IMR-90 (cell line): ENCODE data around the gene LDLRAD4. TPM values are rescaled to one million over a fixed set of nuclear protein-coding genes. Genes with fewer than 3 reads are reported as not detected.

ENCODE experiments used
- ATAC-seq: fragments of 200-7000 bp; cut with Tn5 transposase; 2 replicates; pipeline ENCODE4 v1.9.1; 2020; ENCODE audit warnings: low read depth, mild to moderate bottlenecking, moderate library complexity
- BruUV-seq: library from RNA; stranded (reverse); fragments of 400-500 nt; replicated peaks from 2 replicates; lab custom pipeline; 2021; lab: Mats Ljungman, UMichigan
- CTCF ChIA-PET: fragments of 300-600 bp; formaldehyde crosslinking; extraction: SDS; loops from one replicate; lab custom pipeline; 2021; ENCODE audit warnings: antibody characterized with exemption; lab: Yijun Ruan, JAX
- POLR2A ChIA-PET: fragments of 300-600 bp; sonication (Branson Sonifier 250); formaldehyde crosslinking; loops from one replicate; lab custom pipeline; 2022; ENCODE audit warnings: antibody characterized with exemption; ENCODE audit not compliant: unreplicated experiment; lab: Charles Lee
- DNase-seq: peaks from one replicate; pipeline ENCODE4 v3.0.0; 2013
- H2AFZ ChIP-seq: replicated peaks from 2 replicates; pipeline ENCODE3; 2013; ENCODE audit warnings: low read length, mild to moderate bottlenecking; ENCODE audit not compliant: poor library complexity
- H2AK5ac ChIP-seq: 2 replicates; pipeline ENCODE4 v1.6.1; 2013; ENCODE audit warnings: low read depth, low read length, inconsistent platforms
- H2AK9ac ChIP-seq: replicated peaks from 2 replicates; pipeline ENCODE3; 2013; ENCODE audit warnings: mild to moderate bottlenecking, low read depth, low read length, moderate library complexity; ENCODE audit not compliant: poor library complexity
- H2BK120ac ChIP-seq: 2 replicates; pipeline ENCODE4 v1.6.1; 2013; ENCODE audit warnings: low read depth, low read length, inconsistent platforms
- H2BK15ac ChIP-seq: 3 replicates; pipeline ENCODE4 v1.6.1; 2013; ENCODE audit warnings: low read depth, low read length, inconsistent platforms
- H2BK20ac ChIP-seq: 2 replicates; pipeline ENCODE4 v1.6.1; 2013; ENCODE audit warnings: low read depth, mild to moderate bottlenecking, inconsistent platforms, low read length, moderate library complexity
- H2BK5ac ChIP-seq: 2 replicates; pipeline ENCODE4 v1.6.1; 2013; ENCODE audit warnings: mild to moderate bottlenecking, low read depth, low read length, inconsistent platforms; ENCODE audit not compliant: poor library complexity, severe bottlenecking
- H3K14ac ChIP-seq: replicated peaks from 2 replicates; pipeline ENCODE4 v1.6.1; 2013; ENCODE audit warnings: low read depth, low read length, inconsistent platforms
- H3K18ac ChIP-seq: 2 replicates; pipeline ENCODE4 v1.6.1; 2013; ENCODE audit warnings: low read depth, low read length, control low read depth
- H3K23ac ChIP-seq: 2 replicates; pipeline ENCODE4 v1.6.1; 2013; ENCODE audit warnings: low read depth, low read length, inconsistent platforms
- H3K27ac ChIP-seq: 2 replicates; pipeline ENCODE4 v1.5.1; 2013; ENCODE audit warnings: mild to moderate bottlenecking, control low read depth, low read length; ENCODE audit not compliant: insufficient read depth
- H3K27me3 ChIP-seq: 2 replicates; pipeline ENCODE4 v1.6.1; 2013; ENCODE audit warnings: low read length; ENCODE audit not compliant: control insufficient read depth, insufficient read depth
- H3K36me3 ChIP-seq: 2 replicates; pipeline ENCODE4 v1.6.1; 2013; ENCODE audit warnings: low read length, mixed read lengths; ENCODE audit not compliant: control insufficient read depth, insufficient read depth
- H3K4ac ChIP-seq: 2 replicates; pipeline ENCODE4 v1.6.1; 2013; ENCODE audit warnings: low read depth, low read length, inconsistent platforms
- H3K4me1 ChIP-seq: 2 replicates; pipeline ENCODE4 v1.6.1; 2013; ENCODE audit warnings: low read length, mixed read lengths; ENCODE audit not compliant: control insufficient read depth, insufficient read depth
- H3K4me2 ChIP-seq: 2 replicates; pipeline ENCODE4 v1.6.1; 2013; ENCODE audit warnings: low read depth, mild to moderate bottlenecking, control low read depth, low read length, moderate library complexity
- H3K4me3 ChIP-seq: 2 replicates; pipeline ENCODE4 v1.5.1; 2013; ENCODE audit warnings: low read depth, mild to moderate bottlenecking, control low read depth, low read length, moderate library complexity; ENCODE audit not compliant: insufficient read depth
- H3K56ac ChIP-seq: 2 replicates; pipeline ENCODE4 v1.6.1; 2013; ENCODE audit warnings: low read length, inconsistent platforms; ENCODE audit not compliant: insufficient read depth; ENCODE audit errors: extremely low read depth
- H3K79me1 ChIP-seq, 2 experiments: 2 replicates each; pipeline ENCODE4 v1.6.1; 2013; ENCODE audit warnings: low read length in 2 of 2, inconsistent platforms in 1 of 2, low read depth in 1 of 2
- H3K9ac ChIP-seq: 2 replicates; pipeline ENCODE4 v1.6.1; 2013; ENCODE audit warnings: low read depth, low read length, control low read depth
- H3K9me1 ChIP-seq: 2 replicates; pipeline ENCODE4 v1.6.1; 2013; ENCODE audit warnings: low read length, inconsistent platforms; ENCODE audit not compliant: insufficient read depth
- H3K9me3 ChIP-seq: 2 replicates; pipeline ENCODE4 v1.6.1; 2013; ENCODE audit warnings: low read length; ENCODE audit not compliant: control insufficient read depth, insufficient read depth
- H4K20me1 ChIP-seq: 2 replicates; pipeline ENCODE4 v1.6.1; 2013; ENCODE audit warnings: low read length, inconsistent platforms; ENCODE audit not compliant: insufficient read depth
- H4K5ac ChIP-seq: 2 replicates; pipeline ENCODE4 v1.6.1; 2013; ENCODE audit warnings: mild to moderate bottlenecking, low read depth, low read length, control low read depth
- H4K8ac ChIP-seq, 2 experiments: 2 replicates each; pipeline ENCODE4 v1.6.1; 2013; ENCODE audit warnings: low read depth in 2 of 2, low read length in 2 of 2, control low read depth in 1 of 2, inconsistent platforms in 1 of 2
- H4K91ac ChIP-seq: 2 replicates; pipeline ENCODE4 v1.6.1; 2013; ENCODE audit warnings: low read depth, low read length, inconsistent platforms; ENCODE audit not compliant: insufficient read depth
- CHD1 ChIP-seq: IDR thresholded peaks from 2 replicates; pipeline ENCODE4 v1.6.1; 2012; ENCODE audit warnings: low read depth, low read length, improper control_type of control experiment
- POLR2A ChIP-seq: IDR thresholded peaks from 2 replicates; pipeline ENCODE4 v1.6.1; 2012; ENCODE audit warnings: mild to moderate bottlenecking, low read depth, low read length
- WGBS, 2 experiments: methylation state at CpG; one replicate each; pipeline versions ENCODE4 v1.1.5 to v1.1.7; 2013; ENCODE audit warnings: missing lambda C conversion rate in 2 of 2; ENCODE audit not compliant: insufficient read length in 1 of 2; ENCODE audit errors: extremely low coverage in 2 of 2; 5-methylcytosine and 5-hydroxymethylcytosine counted together
- dilution Hi-C: fragments of 300-500 bp; cut with HindIII; formaldehyde crosslinking; loops from one replicate; pipeline ENCODE4 v1.14.3; 2018; ENCODE audit warnings: low sequenced_read_pairs; ENCODE audit not compliant: unreplicated experiment
- in situ Hi-C: fragments of 300-500 bp; cut with MboI; formaldehyde crosslinking; loops from 3 replicates; pipeline ENCODE4 v1.14.3; 2019; ENCODE audit warnings: low sequenced_read_pairs, inconsistent platforms, mixed read lengths
- intact Hi-C: fragments of 100-400 bp; cut with micrococcal nuclease; formaldehyde crosslinking; loops from 2 replicates; pipeline ENCODE4 v1.10.0; 2022
- polyA plus RNA-seq, 3 experiments: library from polyadenylated mRNA; depleted of rRNA; stranded (reverse); fragments of >200 nt; gene quantifications; 2 replicates each; pipeline ENCODE4 v1.2.3, GENCODE V29; 2012; ENCODE audit warnings: low replicate concordance in 1 of 3
- total RNA-seq: library from RNA; depleted of rRNA; stranded (reverse); fragments of >200 nt; gene quantifications from 2 replicates; pipeline ENCODE4 v1.2.3, GENCODE V29; 2012

LDLRAD4 gene
- total and polyA plus RNA-seq, 2 of the 4 experiments (the other 2 are of a cell fraction): not detected

GRCh38 chr18:13412017-13412416 lies 193.5 kb downstream of the LDLRAD4 start:
- in situ Hi-C loops: no loop called here
- H2BK15ac ChIP-seq: no peak overlapping the region
- H4K8ac ChIP-seq: no peak overlapping the region
- H3K79me1 ChIP-seq: no peaks in the 10 kb centered on the region
- TF ChIP-seq POLR2A (no peak), CHD1 (no peak)
- H2AK9ac ChIP-seq: no peak overlapping the region
- H2BK120ac ChIP-seq: no peak overlapping the region
- ATAC-seq (no peak), DNase-seq (no peak)
- no peak overlapping the region for H3K14ac ChIP-seq
- no peaks in the 10 kb centered on the region for H3K4me1 ChIP-seq
- no peak overlapping the region for H4K91ac ChIP-seq
- dilution Hi-C loops: no loop called here
- no peaks in the 10 kb centered on the region for H4K20me1 ChIP-seq
- no peaks in the 10 kb centered on the region for H3K36me3 ChIP-seq
- no peak overlapping the region for H3K56ac ChIP-seq
- WGBS, 2 experiments: no CpG with 5 or more reads among the region's 1 CpG
- no peak overlapping the region for H3K27ac ChIP-seq
- BruUV-seq: no TSS peak
- H3K23ac ChIP-seq: no peak overlapping the region
- H2AK5ac ChIP-seq: no peak overlapping the region
- H3K27me3 ChIP-seq: no peaks in the 10 kb centered on the region
- H3K9me3 ChIP-seq: peaks cover 2% of the 10 kb centered on the region; the same call in 1 of the 2 replicates
- no peak overlapping the region for H2BK20ac ChIP-seq
- no peak overlapping the region for H2BK5ac ChIP-seq
- no peak overlapping the region for H3K4me3 ChIP-seq
- POLR2A ChIA-PET: no interaction called here
- no peak overlapping the region for H2AFZ ChIP-seq
- no peak overlapping the region for H3K18ac ChIP-seq
- no peak overlapping the region for H3K4me2 ChIP-seq
- CTCF ChIA-PET: no interaction called here
- no peak overlapping the region for H3K4ac ChIP-seq
- no peaks in the 10 kb centered on the region for H3K9me1 ChIP-seq
- no peak overlapping the region for H4K5ac ChIP-seq
- no peak overlapping the region for H3K9ac ChIP-seq
- intact Hi-C loops: no loop called here
